ENCODE results near the gene TEX2. TPM values are rescaled to one million over a fixed set of nuclear protein-coding genes. Genes with fewer than 3 reads are reported as not detected.

TEX2 gene
- total and polyA plus RNA-seq, 2 of the 13 experiments (the other 11 are each of a cell fraction or from before 2014, with no cell fraction given) = 21.4 to 37.7 TPM

- TF ChIP-seq E2F2 (CRISPR knock-in tag; IDR thresholded peaks at IDR 0.05; ENCODE audit: borderline replicate concordance) (no peak), RFX3 (CRISPR knock-in tag; IDR thresholded peaks at IDR 0.05) (0 out of 2 replicates have a peak, but pooled peaks have one; percentile 11), JDP2 (CRISPR knock-in tag; IDR thresholded peaks at IDR 0.05; ENCODE audit: borderline replicate concordance) (no peak; the same call in 1 of the 2 replicates), TFE3 (CRISPR knock-in tag; IDR thresholded peaks at IDR 0.05) (peak; percentile 88; the same call in 1 of the 2 replicates), SRSF9 (IDR thresholded peaks at IDR 0.05; ENCODE audit: borderline replicate concordance, insufficient read depth, low read depth, low read length, poor library complexity, severe bottlenecking) (no peak), PHF8 (CRISPR knock-in tag; IDR thresholded peaks at IDR 0.05) (peak; percentile 92), SYNCRIP (IDR thresholded peaks at IDR 0.05; ENCODE audit: insufficient read depth, low read depth, low read length) (no peak), ZNF451 (CRISPR knock-in tag; IDR thresholded peaks at IDR 0.05) (peak; percentile 75; the same call in 1 of the 2 replicates), NR2F6 (IDR thresholded peaks at IDR 0.05) (peak; percentile 76), NR2F6 (CRISPR knock-in tag; IDR thresholded peaks at IDR 0.05) (peak; percentile 35; the same call in 1 of the 2 replicates), PAF1 (CRISPR knock-in tag; IDR thresholded peaks at IDR 0.05) (peak; percentile 49; the same call in 1 of the 2 replicates), SATB2 (CRISPR knock-in tag; IDR thresholded peaks at IDR 0.05) (no peak; the same call in 1 of the 2 replicates), FLYWCH1 (CRISPR knock-in tag; IDR thresholded peaks at IDR 0.05) (peak; percentile 90), RCOR2 (CRISPR knock-in tag; IDR thresholded peaks at IDR 0.05) (peak; percentile 48; the same call in 1 of the 2 replicates), FIP1L1 (IDR thresholded peaks at IDR 0.05; ENCODE audit: borderline replicate concordance, insufficient read depth, low read depth, low read length) (peak; percentile 89; the same call in 1 of the 2 replicates), BHLHE40 (IDR thresholded peaks at IDR 0.05; ENCODE audit: low read length) (peak; percentile 19; the same call in 1 of the 2 replicates), TEAD3 (CRISPR knock-in tag; optimal IDR thresholded peaks at IDR 0.05; ENCODE audit: borderline replicate concordance) (peak; percentile 99), ELF4 (CRISPR knock-in tag; IDR thresholded peaks at IDR 0.05; ENCODE audit: borderline replicate concordance) (no peak; the same call in 1 of the 2 replicates)
- TF ChIP-seq, protein P1, sequence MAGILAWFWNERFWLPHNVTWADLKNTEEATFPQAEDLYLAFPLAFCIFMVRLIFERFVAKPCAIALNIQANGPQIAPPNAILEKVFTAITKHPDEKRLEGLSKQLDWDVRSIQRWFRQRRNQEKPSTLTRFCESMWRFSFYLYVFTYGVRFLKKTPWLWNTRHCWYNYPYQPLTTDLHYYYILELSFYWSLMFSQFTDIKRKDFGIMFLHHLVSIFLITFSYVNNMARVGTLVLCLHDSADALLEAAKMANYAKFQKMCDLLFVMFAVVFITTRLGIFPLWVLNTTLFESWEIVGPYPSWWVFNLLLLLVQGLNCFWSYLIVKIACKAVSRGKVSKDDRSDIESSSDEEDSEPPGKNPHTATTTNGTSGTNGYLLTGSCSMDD (CRISPR knock-in tag; IDR thresholded peaks at IDR 0.05) = no peak
- TF ChIP-seq, protein P2, sequence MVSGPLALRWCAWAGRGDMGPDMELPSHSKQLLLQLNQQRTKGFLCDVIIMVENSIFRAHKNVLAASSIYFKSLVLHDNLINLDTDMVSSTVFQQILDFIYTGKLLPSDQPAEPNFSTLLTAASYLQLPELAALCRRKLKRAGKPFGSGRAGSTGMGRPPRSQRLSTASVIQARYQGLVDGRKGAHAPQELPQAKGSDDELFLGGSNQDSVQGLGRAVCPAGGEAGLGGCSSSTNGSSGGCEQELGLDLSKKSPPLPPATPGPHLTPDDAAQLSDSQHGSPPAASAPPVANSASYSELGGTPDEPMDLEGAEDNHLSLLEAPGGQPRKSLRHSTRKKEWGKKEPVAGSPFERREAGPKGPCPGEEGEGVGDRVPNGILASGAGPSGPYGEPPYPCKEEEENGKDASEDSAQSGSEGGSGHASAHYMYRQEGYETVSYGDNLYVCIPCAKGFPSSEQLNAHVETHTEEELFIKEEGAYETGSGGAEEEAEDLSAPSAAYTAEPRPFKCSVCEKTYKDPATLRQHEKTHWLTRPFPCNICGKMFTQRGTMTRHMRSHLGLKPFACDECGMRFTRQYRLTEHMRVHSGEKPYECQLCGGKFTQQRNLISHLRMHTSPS (CRISPR knock-in tag; IDR thresholded peaks at IDR 0.05; ENCODE audit: low read depth) = peak; percentile 75
- TF ChIP-seq, protein P3, sequence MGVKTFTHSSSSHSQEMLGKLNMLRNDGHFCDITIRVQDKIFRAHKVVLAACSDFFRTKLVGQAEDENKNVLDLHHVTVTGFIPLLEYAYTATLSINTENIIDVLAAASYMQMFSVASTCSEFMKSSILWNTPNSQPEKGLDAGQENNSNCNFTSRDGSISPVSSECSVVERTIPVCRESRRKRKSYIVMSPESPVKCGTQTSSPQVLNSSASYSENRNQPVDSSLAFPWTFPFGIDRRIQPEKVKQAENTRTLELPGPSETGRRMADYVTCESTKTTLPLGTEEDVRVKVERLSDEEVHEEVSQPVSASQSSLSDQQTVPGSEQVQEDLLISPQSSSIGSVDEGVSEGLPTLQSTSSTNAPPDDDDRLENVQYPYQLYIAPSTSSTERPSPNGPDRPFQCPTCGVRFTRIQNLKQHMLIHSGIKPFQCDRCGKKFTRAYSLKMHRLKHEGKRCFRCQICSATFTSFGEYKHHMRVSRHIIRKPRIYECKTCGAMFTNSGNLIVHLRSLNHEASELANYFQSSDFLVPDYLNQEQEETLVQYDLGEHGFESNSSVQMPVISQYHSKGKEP (CRISPR knock-in tag; IDR thresholded peaks at IDR 0.05) = no peak; the same call in 1 of the 2 replicates
Observed at GRCh38 chr17:64145751-64146417, 117.2 kb downstream of the TEX2 start (continued).

Measured in HepG2 (cell line).